WTC11 (cell line): ENCODE measurements around the gene REC8.
"Not testable (repeated sequence)": the region's sequence is repeated elsewhere in the genome, so short reads cannot be mapped to it uniquely, and the experiment has no call there.

ENCODE experiments used
- FOXJ3 ChIP-seq: sonication (generic); formaldehyde crosslinking; IDR thresholded peaks from 2 replicates; pipeline ENCODE4 v1.9.0; 2021; ENCODE audit warnings: missing genetic modification reagents, mild to moderate bottlenecking, borderline replicate concordance
- KAT7 ChIP-seq: sonication (generic); formaldehyde crosslinking; IDR thresholded peaks from 2 replicates; pipeline ENCODE4 v1.8.1; 2023; ENCODE audit warnings: missing genetic modification reagents, mild to moderate bottlenecking, borderline replicate concordance
- ZNF121 ChIP-seq: sonication (generic); formaldehyde crosslinking; IDR thresholded peaks from 2 replicates; pipeline ENCODE4 v1.8.0; 2023; ENCODE audit warnings: missing genetic modification reagents
- TF ChIP-seq, protein P1 (sequence below): sonication (generic); formaldehyde crosslinking; IDR thresholded peaks from 2 replicates; pipeline ENCODE4 v1.8.1; 2022; ENCODE audit warnings: missing genetic modification reagents, borderline replicate concordance
- TF ChIP-seq, protein P2 (sequence below): fragments of 200-600 bp; IDR thresholded peaks from 2 replicates; pipeline ENCODE4 v1.8.0; 2022; ENCODE audit warnings: antibody characterized with exemption
- TF ChIP-seq, protein P3 (sequence below): sonication (generic); formaldehyde crosslinking; conservative IDR thresholded peaks from 2 replicates; pipeline ENCODE4 v1.8.1; 2022; ENCODE audit warnings: mild to moderate bottlenecking, missing genetic modification reagents
- TF ChIP-seq, protein P4 (sequence below): sonication (generic); formaldehyde crosslinking; IDR thresholded peaks from 2 replicates; pipeline ENCODE4 v1.8.1; 2023; ENCODE audit warnings: mild to moderate bottlenecking, moderate library complexity, missing genetic modification reagents

DNA sequence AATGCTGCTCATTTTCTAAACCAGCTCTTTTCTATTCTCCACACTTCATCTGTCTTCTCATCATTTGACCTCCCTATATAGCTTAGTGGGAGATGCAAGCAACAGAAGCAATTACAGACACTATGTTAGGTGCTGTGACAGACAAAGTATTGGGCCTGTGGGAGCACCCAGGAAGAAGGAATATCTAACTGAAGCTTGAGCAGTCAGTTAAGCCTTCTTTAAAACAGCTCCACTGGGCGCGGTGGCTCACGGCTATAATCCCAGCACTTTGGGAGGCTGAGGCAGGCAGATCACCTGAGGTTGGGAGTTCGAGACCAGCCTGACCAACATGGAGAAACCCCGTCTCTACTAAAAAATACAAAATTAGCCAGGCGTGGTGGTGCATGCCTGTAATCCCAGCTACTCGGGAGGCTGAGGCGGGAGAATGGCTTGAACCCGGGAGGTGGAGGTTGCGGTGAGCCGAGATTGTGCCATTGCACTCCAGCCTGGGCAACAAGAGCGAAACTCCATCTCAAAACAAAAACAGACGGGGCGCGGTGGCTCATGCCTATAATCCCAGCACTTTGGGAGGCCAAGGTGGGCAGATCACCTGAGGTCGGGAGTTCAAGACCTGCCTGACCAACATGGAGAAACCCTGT, 31.5 kb downstream of the REC8 start:
- TF ChIP-seq, protein P1, sequence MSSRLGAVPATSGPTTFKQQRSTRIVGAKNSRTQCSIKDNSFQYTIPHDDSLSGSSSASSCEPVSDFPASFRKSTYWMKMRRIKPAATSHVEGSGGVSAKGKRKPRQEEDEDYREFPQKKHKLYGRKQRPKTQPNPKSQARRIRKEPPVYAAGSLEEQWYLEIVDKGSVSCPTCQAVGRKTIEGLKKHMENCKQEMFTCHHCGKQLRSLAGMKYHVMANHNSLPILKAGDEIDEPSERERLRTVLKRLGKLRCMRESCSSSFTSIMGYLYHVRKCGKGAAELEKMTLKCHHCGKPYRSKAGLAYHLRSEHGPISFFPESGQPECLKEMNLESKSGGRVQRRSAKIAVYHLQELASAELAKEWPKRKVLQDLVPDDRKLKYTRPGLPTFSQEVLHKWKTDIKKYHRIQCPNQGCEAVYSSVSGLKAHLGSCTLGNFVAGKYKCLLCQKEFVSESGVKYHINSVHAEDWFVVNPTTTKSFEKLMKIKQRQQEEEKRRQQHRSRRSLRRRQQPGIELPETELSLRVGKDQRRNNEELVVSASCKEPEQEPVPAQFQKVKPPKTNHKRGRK = not testable (repeated sequence)
- TF ChIP-seq, protein P2, sequence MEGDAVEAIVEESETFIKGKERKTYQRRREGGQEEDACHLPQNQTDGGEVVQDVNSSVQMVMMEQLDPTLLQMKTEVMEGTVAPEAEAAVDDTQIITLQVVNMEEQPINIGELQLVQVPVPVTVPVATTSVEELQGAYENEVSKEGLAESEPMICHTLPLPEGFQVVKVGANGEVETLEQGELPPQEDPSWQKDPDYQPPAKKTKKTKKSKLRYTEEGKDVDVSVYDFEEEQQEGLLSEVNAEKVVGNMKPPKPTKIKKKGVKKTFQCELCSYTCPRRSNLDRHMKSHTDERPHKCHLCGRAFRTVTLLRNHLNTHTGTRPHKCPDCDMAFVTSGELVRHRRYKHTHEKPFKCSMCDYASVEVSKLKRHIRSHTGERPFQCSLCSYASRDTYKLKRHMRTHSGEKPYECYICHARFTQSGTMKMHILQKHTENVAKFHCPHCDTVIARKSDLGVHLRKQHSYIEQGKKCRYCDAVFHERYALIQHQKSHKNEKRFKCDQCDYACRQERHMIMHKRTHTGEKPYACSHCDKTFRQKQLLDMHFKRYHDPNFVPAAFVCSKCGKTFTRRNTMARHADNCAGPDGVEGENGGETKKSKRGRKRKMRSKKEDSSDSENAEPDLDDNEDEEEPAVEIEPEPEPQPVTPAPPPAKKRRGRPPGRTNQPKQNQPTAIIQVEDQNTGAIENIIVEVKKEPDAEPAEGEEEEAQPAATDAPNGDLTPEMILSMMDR = not testable (repeated sequence)
- not testable (repeated sequence) for TF ChIP-seq KAT7 (CRISPR knock-in tag); ZNF121; FOXJ3 (CRISPR knock-in tag)
- TF ChIP-seq, protein P3, sequence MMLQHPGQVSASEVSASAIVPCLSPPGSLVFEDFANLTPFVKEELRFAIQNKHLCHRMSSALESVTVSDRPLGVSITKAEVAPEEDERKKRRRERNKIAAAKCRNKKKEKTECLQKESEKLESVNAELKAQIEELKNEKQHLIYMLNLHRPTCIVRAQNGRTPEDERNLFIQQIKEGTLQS (CRISPR knock-in tag) = not testable (repeated sequence)
- TF ChIP-seq, protein P4, sequence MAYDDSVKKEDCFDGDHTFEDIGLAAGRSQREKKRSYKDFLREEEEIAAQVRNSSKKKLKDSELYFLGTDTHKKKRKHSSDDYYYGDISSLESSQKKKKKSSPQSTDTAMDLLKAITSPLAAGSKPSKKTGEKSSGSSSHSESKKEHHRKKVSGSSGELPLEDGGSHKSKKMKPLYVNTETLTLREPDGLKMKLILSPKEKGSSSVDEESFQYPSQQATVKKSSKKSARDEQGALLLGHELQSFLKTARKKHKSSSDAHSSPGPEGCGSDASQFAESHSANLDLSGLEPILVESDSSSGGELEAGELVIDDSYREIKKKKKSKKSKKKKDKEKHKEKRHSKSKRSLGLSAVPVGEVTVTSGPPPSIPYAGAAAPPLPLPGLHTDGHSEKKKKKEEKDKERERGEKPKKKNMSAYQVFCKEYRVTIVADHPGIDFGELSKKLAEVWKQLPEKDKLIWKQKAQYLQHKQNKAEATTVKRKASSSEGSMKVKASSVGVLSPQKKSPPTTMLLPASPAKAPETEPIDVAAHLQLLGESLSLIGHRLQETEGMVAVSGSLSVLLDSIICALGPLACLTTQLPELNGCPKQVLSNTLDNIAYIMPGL (CRISPR knock-in tag) = not testable (repeated sequence)
